HCT116 (cell line): ENCODE measurements around the gene KLHL33. TPM values are rescaled to one million over a fixed set of nuclear protein-coding genes. Genes with fewer than 3 reads are reported as not detected.

Experiments used
- ATAC-seq: fragments of 200-7000 bp; cut with Tn5 transposase; 2 replicates; pipeline ENCODE4 v1.9.1; 2020; ENCODE audit warnings: mild to moderate bottlenecking, moderate library complexity
- BruUV-seq: library from RNA; stranded (reverse); fragments of 400-500 nt; replicated peaks from 2 replicates; lab custom pipeline; 2021; lab: Mats Ljungman, UMichigan
- CTCF ChIA-PET: fragments of 300-600 bp; sonication (Branson Sonifier 250); formaldehyde crosslinking; loops from one replicate; lab custom pipeline; 2021; ENCODE audit warnings: antibody characterized with exemption; lab: Charles Lee
- POLR2A ChIA-PET: fragments of 300-600, 350-600 bp; sonication (Branson Sonifier 250); formaldehyde crosslinking; loops from one replicate; lab custom pipeline; 2021; ENCODE audit warnings: antibody characterized with exemption; lab: Charles Lee
- RAD21 ChIA-PET, 2 experiments: fragments of 300-600 bp; sonication (Branson Sonifier 250); formaldehyde crosslinking; loops; one replicate each; lab custom pipeline; 2023; ENCODE audit warnings: low total read pairs in 2 of 2; ENCODE audit not compliant: uncharacterized antibody in 2 of 2, unreplicated experiment in 2 of 2, low non-redundant PET in 1 of 2; lab: Charles Lee
- DNase-seq: peaks from one replicate; pipeline ENCODE4 v3.0.0-alpha.2; 2010; ENCODE audit warnings: low read depth, low spot score
- H2AFZ ChIP-seq: fragments of 200-600 bp; shearing (Covaris generic), sonication (generic); 2 replicates; pipeline ENCODE4 v1.6.1; 2017; ENCODE audit warnings: low read depth, mixed run types, mixed read lengths, antibody characterized with exemption, low read length; ENCODE audit not compliant: poor library complexity, severe bottlenecking
- H3K27ac ChIP-seq: 2 replicates; pipeline ENCODE4 v1.5.1; 2012; ENCODE audit warnings: low read depth, low read length
- H3K27me3 ChIP-seq: fragments of 200-600 bp; sonication (generic); 2 replicates; pipeline ENCODE4 v1.6.1; 2016; ENCODE audit warnings: mixed run types, low read length, mixed read lengths; ENCODE audit not compliant: insufficient read depth
- H3K36me3 ChIP-seq, 2 experiments: fragments of 200-500 bp in 1 of 2; fragments of 200-600 bp in 1 of 2; sonication (Bioruptor generic) in 1 of 2; sonication (generic) in 1 of 2; 2 replicates each; pipeline versions ENCODE4 v1.5.1 to v1.6.1; 2014 to 2016; ENCODE audit warnings: low read length in 2 of 2, inconsistent platforms in 1 of 2, mixed read lengths in 1 of 2, mixed run types in 1 of 2; ENCODE audit not compliant: insufficient read depth in 2 of 2, control insufficient read depth in 1 of 2
- H3K4me1 ChIP-seq, 2 experiments: fragments of 200-600 bp in 1 of 2; sonication (generic) in 1 of 2; 2 replicates each; pipeline versions ENCODE4 v1.5.1 to v1.6.1; 2012 to 2017; ENCODE audit warnings: low read length in 2 of 2, inconsistent platforms in 1 of 2, mild to moderate bottlenecking in 1 of 2, mixed read lengths in 1 of 2, mixed run types in 1 of 2, moderate library complexity in 1 of 2; ENCODE audit not compliant: insufficient read depth in 2 of 2, control insufficient read depth in 1 of 2
- H3K4me2 ChIP-seq: fragments of 200-600 bp; sonication (generic); 2 replicates; pipeline ENCODE4 v1.6.1; 2017; ENCODE audit warnings: mixed run types, low read length, mixed read lengths
- H3K4me3 ChIP-seq, 2 experiments: fragments of 200-600 bp in 1 of 2; sonication (generic) in 1 of 2; replicated peaks in 1 of 2; 2 replicates each; pipeline ENCODE4 v1.5.1; 2011 to 2016; ENCODE audit warnings: low read length in 2 of 2, control low read depth in 1 of 2, low read depth in 1 of 2, mild to moderate bottlenecking in 1 of 2, mixed read lengths in 1 of 2, mixed run types in 1 of 2
- H3K79me2 ChIP-seq: fragments of 200-600 bp; sonication (generic); 2 replicates; pipeline ENCODE4 v1.6.1; 2017; ENCODE audit warnings: mild to moderate bottlenecking, mixed run types, low read length, moderate library complexity, mixed read lengths; ENCODE audit not compliant: insufficient read depth
- H3K9ac ChIP-seq: fragments of 200-600 bp; sonication (generic); 2 replicates; pipeline ENCODE4 v1.6.1; 2016; ENCODE audit warnings: low read length, mixed read lengths
- H3K9me2 ChIP-seq: fragments of 200-600 bp; sonication (generic), shearing (Covaris generic); 2 replicates; pipeline ENCODE4 v1.6.1; 2017; ENCODE audit warnings: mixed run types, mild to moderate bottlenecking, moderate library complexity; ENCODE audit not compliant: insufficient read depth
- H3K9me3 ChIP-seq, 2 experiments: fragments of 200-500 bp in 1 of 2; fragments of 200-600 bp in 1 of 2; sonication (Bioruptor generic) in 1 of 2; sonication (generic) in 1 of 2; 2 replicates each; pipeline ENCODE4 v1.6.1; 2014 to 2017; ENCODE audit warnings: low read length in 2 of 2, mixed read lengths in 2 of 2, inconsistent platforms in 1 of 2, low read depth in 1 of 2, mild to moderate bottlenecking in 1 of 2, mixed run types in 1 of 2, moderate library complexity in 1 of 2; ENCODE audit not compliant: control insufficient read depth in 1 of 2, insufficient read depth in 1 of 2
- H4K20me1 ChIP-seq: fragments of 200-600 bp; sonication (generic), shearing (Covaris generic); 2 replicates; pipeline ENCODE4 v1.6.1; 2017; ENCODE audit warnings: mixed run types, mild to moderate bottlenecking, moderate library complexity; ENCODE audit not compliant: insufficient read depth
- EZH2 ChIP-seq: fragments of 200-600 bp; sonication (generic); IDR thresholded peaks from 2 replicates; pipeline ENCODE4 v1.6.1; 2017; ENCODE audit warnings: antibody characterized with exemption, mixed run types
- EZH2phosphoT487 ChIP-seq: fragments of 200-600 bp; IDR thresholded peaks from 2 replicates; pipeline ENCODE4 v1.6.1; 2018; ENCODE audit warnings: antibody characterized with exemption, borderline replicate concordance
- POLR2A ChIP-seq: IDR thresholded peaks from 2 replicates; pipeline ENCODE4 v1.7.0; 2011; ENCODE audit warnings: borderline replicate concordance; ENCODE audit not compliant: insufficient read depth, insufficient read length; ENCODE audit errors: extremely low read depth
- RAD21 ChIP-seq: IDR thresholded peaks from 2 replicates; pipeline ENCODE4 v1.6.1; 2012; ENCODE audit warnings: low read depth, mild to moderate bottlenecking
- SP1 ChIP-seq: IDR thresholded peaks from 2 replicates; pipeline ENCODE4 v1.6.1; 2012; ENCODE audit warnings: low read depth
- SRF ChIP-seq: IDR thresholded peaks from 2 replicates; pipeline ENCODE4 v1.6.1; 2012; ENCODE audit warnings: low read depth
- TCF7L2 ChIP-seq: IDR thresholded peaks from 2 replicates; pipeline ENCODE4 v1.7.0; 2011; ENCODE audit warnings: borderline replicate concordance, inconsistent platforms; ENCODE audit not compliant: insufficient read depth, insufficient read length; ENCODE audit errors: extremely low read depth
- YY1 ChIP-seq: IDR thresholded peaks from 2 replicates; pipeline ENCODE4 v1.6.1; 2011; ENCODE audit warnings: low read length, low read depth, moderate library complexity, mild to moderate bottlenecking; ENCODE audit not compliant: insufficient replicate concordance; ENCODE audit errors: extremely low read depth
- intact Hi-C: fragments of 100-400 bp; cut with micrococcal nuclease; formaldehyde crosslinking; loops from 2 replicates; pipeline ENCODE4 v1.10.0; 2022
- total RNA-seq: library from RNA; stranded (reverse); gene quantifications from one replicate; pipeline ENCODE4 v1.2.1, GENCODE V29; 2021; ENCODE audit not compliant: unreplicated experiment
- TF ChIP-seq, protein P1 (sequence below), 3 experiments: fragments of 200-600 bp in 1 of 3; sonication (generic) in 1 of 3; IDR thresholded peaks in 2 of 3; conservative IDR thresholded peaks in 1 of 3; 2 replicates each; pipeline ENCODE4 v1.5.1; 2012 to 2017; ENCODE audit warnings: low read depth in 2 of 3, low read length in 2 of 3, antibody characterized with exemption in 1 of 3, borderline replicate concordance in 1 of 3, control low read depth in 1 of 3, mild to moderate bottlenecking in 1 of 3, mixed read lengths in 1 of 3, mixed run types in 1 of 3, moderate library complexity in 1 of 3; ENCODE audit not compliant: insufficient read depth in 1 of 3

KLHL33 gene
- total RNA-seq, 1 experiment from 2014 or later = 0.05 TPM

DNA sequence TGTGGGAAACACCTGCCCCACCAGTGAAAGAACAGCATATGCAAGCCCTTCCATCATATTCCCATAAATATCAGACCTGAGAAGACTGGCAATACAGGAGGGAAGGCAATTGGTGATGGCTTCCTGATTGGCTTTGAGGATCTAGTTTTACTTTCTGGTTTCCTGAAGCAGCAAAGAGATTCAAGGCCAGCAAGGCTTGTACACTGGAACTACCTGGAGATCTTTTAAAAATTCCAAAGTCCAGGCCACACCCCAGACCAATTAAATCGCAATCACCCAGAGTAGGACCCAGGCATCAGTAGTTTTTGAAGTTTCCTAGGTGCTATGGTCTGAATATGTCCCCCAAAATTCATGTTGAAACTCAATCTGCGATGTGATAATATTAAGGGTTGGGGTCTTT is 19.7 kb downstream of the KLHL33 start:
- Histone ChIP-seq H3K4me1 (peaks cover 8 to 30% of the 10 kb centered on the region in 2 experiments; a peak in 3 of 4 replicates), H3K4me3 (no peak overlapping the region), H3K9me3 (no peaks in the 10 kb centered on the region)
- TF ChIP-seq POLR2A (no peak), EZH2phosphoT487 (no peak), TCF7L2 (no peak)
- TF ChIP-seq, all 23 proteins: peak for 0
- ChIA-PET POLR2A (interaction anchor here (1.0 to 3.8 kb wide), 7 partner anchors 8 to 194 kb away, joined by 4 to 30 read pairs (median 6); partner anchors contain the start of genes APEX1, PARP2 and PNP), CTCF (interaction anchor here (0.7 to 1.9 kb wide), 15 partner anchors 9 to 264 kb away, joined by 3 to 18 read pairs (median 6); partner anchors contain the start of genes APEX1, CCNB1IP1, OSGEP and PARP2), RAD21 (interaction anchor here in 1 of 2 experiments (0.7 to 1.0 kb wide), 2 partner anchors 53 to 191 kb away, joined by 3 read pairs; partner anchors contain the start of gene PNP)
- 0 out of 2 replicates have a peak overlapping the region, but pooled peaks have one; percentile 2 for H3K4me2 ChIP-seq
- no TSS peak for BruUV-seq
- ATAC-seq (no peak), DNase-seq (no peak)
- H4K20me1 ChIP-seq = no peaks in the 10 kb centered on the region
- H3K9me2 ChIP-seq = no peaks in the 10 kb centered on the region
- no peaks in the 10 kb centered on the region for H3K36me3 ChIP-seq
- H3K27ac ChIP-seq = peak overlapping the region; percentile 27; the same call in 1 of the 2 replicates
- peaks cover 16% of the 10 kb centered on the region for H3K79me2 ChIP-seq
- H3K9ac ChIP-seq = no peak overlapping the region
- no peak overlapping the region for H2AFZ ChIP-seq
- H3K27me3 ChIP-seq = no peaks in the 10 kb centered on the region
- intact Hi-C loops = no loop called here

DNA sequence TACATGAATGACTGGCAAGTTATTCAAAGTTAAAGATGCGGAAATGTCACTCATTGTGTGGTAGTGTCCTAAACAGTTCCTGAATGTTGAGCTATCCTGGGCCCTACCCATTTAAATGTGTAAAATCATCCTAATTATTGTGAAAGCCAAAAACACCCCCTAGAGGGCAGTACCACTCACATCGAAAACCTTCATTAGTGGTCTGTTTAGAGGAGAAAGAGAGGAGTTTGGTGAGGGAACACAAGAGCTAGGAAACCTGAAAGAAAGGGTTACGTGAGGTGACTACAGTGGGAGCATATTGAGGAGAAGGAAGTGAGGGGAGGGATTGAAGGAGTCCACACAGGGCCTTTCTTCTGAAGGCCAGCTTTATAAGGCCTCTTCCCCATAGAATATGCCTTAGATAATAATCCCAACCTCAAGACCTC is 20.2 kb downstream of the KLHL33 start:
- Histone ChIP-seq H4K20me1 (no peaks in the 10 kb centered on the region), H3K9me3 (no peaks in the 10 kb centered on the region), H3K79me2 (peaks cover 19% of the 10 kb centered on the region), H3K4me3 (no peak overlapping the region), H3K9ac (no peak overlapping the region), H3K4me1 (peaks cover 8 to 30% of the 10 kb centered on the region in 2 experiments; a peak in 3 of 4 replicates), H2AFZ (no peak overlapping the region), H3K27ac (peak overlapping the region; percentile 27; the same call in 1 of the 2 replicates), H3K9me2 (no peaks in the 10 kb centered on the region), H3K4me2 (0 out of 2 replicates have a peak overlapping the region, but pooled peaks have one; percentile 2), H3K27me3 (no peaks in the 10 kb centered on the region), H3K36me3 (no peaks in the 10 kb centered on the region)
- TF ChIP-seq EZH2 (no peak), RAD21 (peak; percentile 54), YY1 (peak; percentile 5), SRF (no peak), SP1 (no peak)
- TF ChIP-seq, protein P1, sequence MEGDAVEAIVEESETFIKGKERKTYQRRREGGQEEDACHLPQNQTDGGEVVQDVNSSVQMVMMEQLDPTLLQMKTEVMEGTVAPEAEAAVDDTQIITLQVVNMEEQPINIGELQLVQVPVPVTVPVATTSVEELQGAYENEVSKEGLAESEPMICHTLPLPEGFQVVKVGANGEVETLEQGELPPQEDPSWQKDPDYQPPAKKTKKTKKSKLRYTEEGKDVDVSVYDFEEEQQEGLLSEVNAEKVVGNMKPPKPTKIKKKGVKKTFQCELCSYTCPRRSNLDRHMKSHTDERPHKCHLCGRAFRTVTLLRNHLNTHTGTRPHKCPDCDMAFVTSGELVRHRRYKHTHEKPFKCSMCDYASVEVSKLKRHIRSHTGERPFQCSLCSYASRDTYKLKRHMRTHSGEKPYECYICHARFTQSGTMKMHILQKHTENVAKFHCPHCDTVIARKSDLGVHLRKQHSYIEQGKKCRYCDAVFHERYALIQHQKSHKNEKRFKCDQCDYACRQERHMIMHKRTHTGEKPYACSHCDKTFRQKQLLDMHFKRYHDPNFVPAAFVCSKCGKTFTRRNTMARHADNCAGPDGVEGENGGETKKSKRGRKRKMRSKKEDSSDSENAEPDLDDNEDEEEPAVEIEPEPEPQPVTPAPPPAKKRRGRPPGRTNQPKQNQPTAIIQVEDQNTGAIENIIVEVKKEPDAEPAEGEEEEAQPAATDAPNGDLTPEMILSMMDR (IDR thresholded peaks at IDR 0.05 in 2 of 3, conservative IDR thresholded peaks at IDR 0.05 in 1 of 3; ENCODE audit: borderline replicate concordance in 1 of 3, insufficient read depth in 1 of 3, low read depth in 2 of 3, low read length in 2 of 3) = peak; percentile 34 to 78 (median 66); a peak in 5 of 6 replicates
- intact Hi-C loops = loop anchor here (1.0 to 2.0 kb wide), 2 partner anchors 39 to 191 kb away; partner anchors contain the start of genes APEX1 and OSGEP
- ChIA-PET POLR2A (interaction anchor here (0.7 to 3.8 kb wide), 8 partner anchors 9 to 194 kb away, joined by 3 to 30 read pairs (median 6); partner anchors contain the start of genes APEX1, PARP2 and PNP), RAD21 (interaction anchor here in 1 of 2 experiments (0.6 to 1.0 kb wide), 3 partner anchors 46 to 191 kb away, joined by 3 to 4 read pairs (median 3); partner anchors contain the start of gene PNP), CTCF (interaction anchor here (0.6 to 1.9 kb wide), 17 partner anchors 9 to 265 kb away, joined by 3 to 18 read pairs (median 4); partner anchors contain the start of genes APEX1, CCNB1IP1, OSGEP and PARP2)
- peak; percentile 39; the same call in 1 of the 2 replicates for ATAC-seq
- BruUV-seq = no TSS peak
- peak; percentile 43 for DNase-seq
